Measurements from ENCODE around the gene ZNF574. TPM values are rescaled to one million over a fixed set of nuclear protein-coding genes. Genes with fewer than 3 reads are reported as not detected.

Gene ZNF574
- total RNA-seq, 1 experiment from 2014 or later, result 35.6 TPM

- Histone ChIP-seq H2BK20ac (ENCODE audit: low read depth, low read length, poor library complexity, severe bottlenecking) (no peak overlapping the region), H2BK120ac (ENCODE audit: low read depth, low read length, poor library complexity, severe bottlenecking) (no peak overlapping the region), H3K27me3 (ENCODE audit: insufficient read depth, low read length) (no peaks in the 10 kb centered on the region), H2BK15ac (ENCODE audit: low read depth, low read length) (no peak overlapping the region), H3T11ph (ENCODE audit: low read length) (no peak overlapping the region), H3K9ac (ENCODE audit: extremely low read depth, insufficient read length, low read length) (no peak overlapping the region), H4K91ac (ENCODE audit: insufficient read length, low read depth, low read length) (no peak overlapping the region), H3K79me2 (ENCODE audit: insufficient read depth, low read length) (no peaks in the 10 kb centered on the region), H3K9me3 (ENCODE audit: control insufficient read depth, low read depth, low read length) (no peaks in the 10 kb centered on the region), H3K18ac (ENCODE audit: insufficient read length, low read depth, low read length) (no peak overlapping the region), H3K23me2 (ENCODE audit: insufficient read length, low read depth, low read length, poor library complexity, severe bottlenecking) (no peaks in the 10 kb centered on the region), H4K5ac (ENCODE audit: insufficient read length, low read depth, low read length) (no peak overlapping the region), H3K4ac (ENCODE audit: low read depth, low read length) (no peak overlapping the region), H3K56ac (ENCODE audit: insufficient read length, low read depth, low read length) (no peak overlapping the region), H2AFZ (ENCODE audit: low read length) (no peak overlapping the region), H2AK5ac (ENCODE audit: insufficient read length, low read length) (no peak overlapping the region), H3K4me2 (ENCODE audit: insufficient read depth, insufficient read length, low read length) (no peak overlapping the region), H4K20me1 (ENCODE audit: control insufficient read depth, insufficient read depth, insufficient read length) (peaks cover 4% of the 10 kb centered on the region), H2BK5ac (ENCODE audit: insufficient read length, low read length) (no peak overlapping the region), H3K79me1 (ENCODE audit: insufficient read depth, low read depth, low read length, poor library complexity, severe bottlenecking) (no peaks in the 10 kb centered on the region), H4K8ac (replicated peaks; ENCODE audit: insufficient read length, low read depth, low read length) (no peak overlapping the region), H3K14ac (ENCODE audit: insufficient read depth, low read length) (no peak overlapping the region), H3K23ac (ENCODE audit: insufficient read length, low read depth, low read length) (no peak overlapping the region), H2BK12ac (ENCODE audit: insufficient read length, low read depth, low read length) (no peak overlapping the region), H3K27ac (ENCODE audit: insufficient read length, low read depth, low read length) (no peak overlapping the region), H3K4me1 (ENCODE audit: insufficient read depth, low read length) (no peaks in the 10 kb centered on the region)
- no peak for DNase-seq
- no peak overlapping the region for H3K4me3 Mint-ChIP-seq
- H3K4me1 Mint-ChIP-seq, result no peaks in the 10 kb centered on the region
- no CpG with 5 or more reads among the region's 17 CpGs for WGBS (ENCODE audit: extremely low coverage, insufficient read length, low lambda C conversion rate)
- H3K36me3 Mint-ChIP-seq (ENCODE audit: insufficient read depth in 1 of 3, low read depth in 3 of 3), result peaks cover 39 to 77% (median 70%) of the 10 kb centered on the region in 3 experiments; a peak in 6 of 7 replicates
- no peaks in the 10 kb centered on the region for H3K27me3 Mint-ChIP-seq (ENCODE audit: low read depth)
- TF ChIP-seq CTCF (conservative IDR thresholded peaks at IDR 0.05), result no peak
- no peaks in the 10 kb centered on the region for H3K9me3 Mint-ChIP-seq
- H3K27ac Mint-ChIP-seq, result no peak overlapping the region
Observed at GRCh38 chr19:42053037-42053935, 22.7 kb upstream of the ZNF574 start.

All from H9 (cell line).